SK-N-SH treated with all-trans-retinoic acid at 6 μM for 48 hours (cell line): Measurements from ENCODE around the gene TXLNA.
A peak's percentile ranks its signal among the peaks of the same experiment; 100 is the strongest.

Source experiments
- ATAC-seq: fragments of 200-7000 bp; cut with Tn5 transposase; 3 replicates; pipeline ENCODE4 v1.9.1; 2020; ENCODE audit warnings: mild to moderate bottlenecking, moderate library complexity
- ARNTL ChIP-seq: fragments of 450-650 bp; formaldehyde crosslinking; IDR thresholded peaks from 2 replicates; pipeline ENCODE4 v1.5.0; 2020; ENCODE audit warnings: low read depth, mild to moderate bottlenecking, moderate library complexity, borderline replicate concordance
- CREB5 ChIP-seq: fragments of 250-450 bp; sonication (Bioruptor Pico); IDR thresholded peaks from 2 replicates; pipeline ENCODE4 v1.5.1; 2020; ENCODE audit warnings: low read depth, mild to moderate bottlenecking, moderate library complexity
- CSDC2 ChIP-seq: fragments of 250-450 bp; sonication (Bioruptor Pico); IDR thresholded peaks from 2 replicates; pipeline ENCODE4 v1.5.0; 2020; ENCODE audit warnings: mild to moderate bottlenecking, moderate library complexity
- GLIS3 ChIP-seq: fragments of 250-450 bp; sonication (Bioruptor Pico); IDR thresholded peaks from 2 replicates; pipeline ENCODE4 v1.5.0; 2020; ENCODE audit warnings: mild to moderate bottlenecking, moderate library complexity
- ISL1 ChIP-seq: fragments of 250-450 bp; sonication (Bioruptor Pico); IDR thresholded peaks from 2 replicates; pipeline ENCODE4 v2.1.2; 2022; ENCODE audit warnings: mild to moderate bottlenecking, moderate library complexity
- OSR1 ChIP-seq: fragments of 250-450 bp; sonication (Bioruptor Pico); IDR thresholded peaks from 2 replicates; pipeline ENCODE4 v1.8.0; 2022; ENCODE audit warnings: moderate library complexity, mild to moderate bottlenecking, inconsistent platforms
- PATZ1 ChIP-seq: fragments of 250-450 bp; sonication (Bioruptor Pico); IDR thresholded peaks from 2 replicates; pipeline ENCODE4 v1.8.0; 2020; ENCODE audit warnings: mild to moderate bottlenecking, moderate library complexity, borderline replicate concordance
- POU6F1 ChIP-seq: fragments of 250-450 bp; sonication (Bioruptor Pico); IDR thresholded peaks from 2 replicates; pipeline ENCODE4 v1.8.0; 2021; ENCODE audit warnings: low read depth, mild to moderate bottlenecking, moderate library complexity, borderline replicate concordance
- PPARA ChIP-seq: fragments of 250-450 bp; sonication (Bioruptor Pico); IDR thresholded peaks from 2 replicates; pipeline ENCODE4 v1.5.0; 2020; ENCODE audit warnings: mild to moderate bottlenecking, borderline replicate concordance
- RARB ChIP-seq: fragments of 250-450 bp; sonication (Bioruptor Pico); IDR thresholded peaks from 2 replicates; pipeline ENCODE4 v1.8.0; 2021; ENCODE audit warnings: mild to moderate bottlenecking, moderate library complexity
- SNAI2 ChIP-seq: fragments of 250-450 bp; sonication (Bioruptor Pico); IDR thresholded peaks from 2 replicates; pipeline ENCODE4 v1.5.0; 2020; ENCODE audit warnings: mild to moderate bottlenecking, moderate library complexity
- TCF4 ChIP-seq: fragments of 250-450 bp; sonication (Bioruptor Pico); IDR thresholded peaks from 2 replicates; pipeline ENCODE4 v1.8.0; 2021; ENCODE audit warnings: mild to moderate bottlenecking, moderate library complexity, borderline replicate concordance
- ZC3H10 ChIP-seq: fragments of 250-450 bp; sonication (Bioruptor Pico); IDR thresholded peaks from 2 replicates; pipeline ENCODE4 v1.5.1; 2021; ENCODE audit warnings: mild to moderate bottlenecking, moderate library complexity
- ZFP3 ChIP-seq: fragments of 250-450 bp; sonication (Bioruptor Pico); IDR thresholded peaks from 2 replicates; pipeline ENCODE4 v1.5.0; 2020; ENCODE audit warnings: mild to moderate bottlenecking, moderate library complexity
- ZFP30 ChIP-seq: fragments of 450-650 bp; formaldehyde crosslinking; IDR thresholded peaks from 2 replicates; pipeline ENCODE4 v1.5.0; 2022; ENCODE audit warnings: mild to moderate bottlenecking, moderate library complexity
- ZNF565 ChIP-seq: fragments of 450-650 bp; formaldehyde crosslinking; conservative IDR thresholded peaks from 2 replicates; pipeline ENCODE4 v1.5.0; 2020; ENCODE audit warnings: low read depth, mild to moderate bottlenecking, moderate library complexity
- ZNF70 ChIP-seq: fragments of 450-650 bp; formaldehyde crosslinking; IDR thresholded peaks from 2 replicates; pipeline ENCODE4 v1.5.0; 2020; ENCODE audit warnings: mild to moderate bottlenecking, moderate library complexity
- ZNF8 ChIP-seq: fragments of 450-650 bp; formaldehyde crosslinking; IDR thresholded peaks from 2 replicates; pipeline ENCODE4 v1.5.0; 2020; ENCODE audit warnings: mild to moderate bottlenecking, moderate library complexity
- TF ChIP-seq, protein P1 (sequence below): fragments of 250-450 bp; sonication (Bioruptor Pico); IDR thresholded peaks from 2 replicates; pipeline ENCODE4 v1.5.1; 2021; ENCODE audit warnings: mild to moderate bottlenecking, moderate library complexity

Gene TXLNA

GRCh38 chr1:32199043-32199716 lies 19.7 kb downstream of the TXLNA start:
- no peak for TF ChIP-seq RARB (CRISPR knock-in tag)
- TF ChIP-seq, protein P1, sequence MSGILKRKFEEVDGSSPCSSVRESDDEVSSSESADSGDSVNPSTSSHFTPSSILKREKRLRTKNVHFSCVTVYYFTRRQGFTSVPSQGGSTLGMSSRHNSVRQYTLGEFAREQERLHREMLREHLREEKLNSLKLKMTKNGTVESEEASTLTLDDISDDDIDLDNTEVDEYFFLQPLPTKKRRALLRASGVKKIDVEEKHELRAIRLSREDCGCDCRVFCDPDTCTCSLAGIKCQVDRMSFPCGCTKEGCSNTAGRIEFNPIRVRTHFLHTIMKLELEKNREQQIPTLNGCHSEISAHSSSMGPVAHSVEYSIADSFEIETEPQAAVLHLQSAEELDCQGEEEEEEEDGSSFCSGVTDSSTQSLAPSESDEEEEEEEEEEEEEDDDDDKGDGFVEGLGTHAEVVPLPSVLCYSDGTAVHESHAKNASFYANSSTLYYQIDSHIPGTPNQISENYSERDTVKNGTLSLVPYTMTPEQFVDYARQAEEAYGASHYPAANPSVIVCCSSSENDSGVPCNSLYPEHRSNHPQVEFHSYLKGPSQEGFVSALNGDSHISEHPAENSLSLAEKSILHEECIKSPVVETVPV: no peak
- TF ChIP-seq GLIS3 (CRISPR knock-in tag): no peak
- no peak for TF ChIP-seq PATZ1 (CRISPR knock-in tag)
- no peak for TF ChIP-seq CSDC2
- TF ChIP-seq PPARA (CRISPR knock-in tag): no peak
- no peak for TF ChIP-seq ZFP3
- TF ChIP-seq CREB5 (CRISPR knock-in tag): no peak
- TF ChIP-seq ARNTL: no peak
- no peak for TF ChIP-seq TCF4 (CRISPR knock-in tag)
- no peak for TF ChIP-seq SNAI2
- TF ChIP-seq ZFP30 (CRISPR knock-in tag): no peak
- no peak for TF ChIP-seq ZNF70 (CRISPR knock-in tag)
- no peak for TF ChIP-seq OSR1 (CRISPR knock-in tag)
- TF ChIP-seq POU6F1 (CRISPR knock-in tag): no peak
- TF ChIP-seq ZNF565: no peak
- ATAC-seq: no peak

DNA sequence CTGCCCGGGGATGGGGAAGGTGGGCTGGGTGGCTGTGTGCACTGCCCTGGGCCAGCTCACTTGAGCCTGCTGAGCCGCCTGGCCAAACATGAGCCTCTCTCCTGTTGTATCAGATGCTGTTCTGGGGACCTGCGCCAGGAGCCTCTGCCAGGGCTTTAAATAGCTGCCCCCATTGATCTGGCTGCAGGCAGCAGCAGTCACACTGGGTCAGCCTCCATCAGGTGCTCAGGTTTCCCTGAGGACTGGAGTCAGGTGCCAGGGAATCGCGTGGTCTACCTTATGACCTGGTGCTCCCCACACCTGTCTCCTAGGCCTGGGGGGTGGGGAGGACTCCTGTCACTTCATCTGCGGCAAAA lies 20.2 kb downstream of the TXLNA start:
- TF ChIP-seq CSDC2: no peak
- no peak for TF ChIP-seq POU6F1 (CRISPR knock-in tag)
- no peak for TF ChIP-seq ZC3H10 (CRISPR knock-in tag)
- TF ChIP-seq ISL1 (CRISPR knock-in tag): no peak
- no peak for TF ChIP-seq ZNF8 (CRISPR knock-in tag)
- ATAC-seq: peak; percentile 5

DNA sequence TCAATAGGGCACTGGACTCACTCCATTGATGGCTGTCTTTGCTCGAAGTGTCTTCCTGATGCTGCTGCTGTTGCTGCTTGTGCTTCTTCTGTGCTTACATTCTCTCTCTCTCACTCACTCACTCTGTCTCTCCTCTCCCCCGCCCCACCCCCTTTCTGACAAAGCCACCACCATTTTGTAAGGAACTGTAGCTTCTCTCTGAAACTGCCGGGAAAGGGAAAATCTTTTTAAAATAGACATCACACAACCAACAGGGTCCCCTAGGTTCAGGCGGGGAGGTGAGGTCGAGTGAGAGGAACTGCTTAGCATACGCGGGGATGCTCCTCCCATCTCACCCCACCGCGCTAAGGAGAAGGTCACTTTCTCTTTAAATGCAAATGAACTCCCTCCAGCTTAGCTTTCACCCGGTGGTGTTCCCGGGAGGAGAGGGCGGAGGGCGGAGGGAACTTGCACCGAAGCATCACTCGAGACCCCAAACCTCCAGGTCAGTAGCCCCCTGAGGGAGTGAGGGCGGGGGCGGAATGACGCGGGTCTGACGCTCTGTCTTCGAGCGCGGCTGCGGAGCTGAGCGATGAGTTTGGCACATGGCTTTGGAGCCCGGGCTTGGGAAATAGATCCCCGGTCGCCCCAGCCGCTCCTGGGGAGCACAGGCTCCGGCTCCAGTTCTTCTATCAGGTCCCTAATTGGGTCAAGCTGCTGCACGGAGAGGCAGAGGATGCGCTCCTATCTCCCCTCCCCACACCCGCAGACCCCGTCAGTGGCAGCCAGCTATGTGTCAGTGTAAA lies 20.9 kb downstream of the TXLNA start, which contains the start of gene CCDC28B:
CCDC28B (plus strand) TSS at position 370 of the 785 bp plus-strand sequence. CDS start 1,341 bp downstream, outside the sequence.
- peak; percentile 60 for ATAC-seq
- TF ChIP-seq, protein P1: 0 out of 2 replicates have a peak, but pooled peaks have one; percentile 6
- TF ChIP-seq GLIS3 (CRISPR knock-in tag): no peak
